HG03280 (cell line): ENCODE results near the gene FANK1.
"Not testable (repeated sequence)": the region's sequence is repeated elsewhere in the genome, so short reads cannot be mapped to it uniquely, and the experiment has no call there.

ENCODE experiments used
- ATAC-seq: cut with Tn5 transposase; IDR thresholded peaks from one replicate; pipeline ENCODE4 v1.9.1; 2021; ENCODE audit warnings: mild to moderate bottlenecking, moderate library complexity; ENCODE audit not compliant: unreplicated experiment

Gene FANK1

DNA sequence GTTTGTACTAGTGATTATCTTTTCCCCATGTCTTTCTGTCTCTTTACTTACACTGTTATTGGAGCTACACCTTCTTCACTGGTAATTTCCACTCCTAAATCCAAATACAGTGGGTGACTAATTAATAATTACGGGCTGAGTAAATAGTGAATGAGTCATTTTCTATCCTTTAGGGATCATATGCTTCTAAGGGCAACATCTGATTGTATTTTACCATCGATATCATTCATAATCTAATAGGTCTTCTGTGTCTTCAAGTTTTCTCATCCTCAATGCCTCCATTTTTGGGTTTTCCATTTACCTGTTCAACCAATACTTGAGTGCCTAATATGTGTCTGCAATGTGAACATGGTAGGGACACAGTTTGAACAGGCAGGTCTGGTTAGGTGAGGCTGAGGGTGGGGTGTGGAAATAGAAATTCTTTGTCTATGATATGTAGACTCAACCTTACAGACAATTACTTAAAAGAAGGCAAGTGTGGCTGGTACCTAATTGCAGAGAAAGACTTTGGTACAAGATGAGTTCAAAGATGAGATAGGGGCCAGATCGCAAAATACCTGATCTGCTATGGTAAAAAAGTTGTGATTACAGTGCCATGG lies 9.4 kb upstream of the FANK1 start:
- no peak for ATAC-seq

DNA sequence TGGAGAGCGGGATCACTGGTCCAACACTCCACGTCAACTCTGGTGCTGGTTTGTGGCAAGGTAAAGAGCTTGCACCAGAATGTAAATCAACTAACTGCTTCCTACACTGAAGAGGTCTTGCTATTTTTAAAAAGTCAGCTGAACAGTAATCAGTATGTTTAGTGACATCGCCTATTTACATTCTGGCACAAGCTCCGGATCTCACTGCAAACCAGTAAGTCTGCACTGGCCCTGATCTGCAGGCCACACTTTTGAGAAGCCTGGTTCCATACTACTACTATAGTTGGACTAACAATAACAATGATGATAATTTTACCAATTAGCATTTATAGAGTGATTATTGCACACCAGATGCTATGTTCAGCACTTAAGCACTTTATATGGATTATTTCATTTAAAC lies 6.9 kb upstream of the FANK1 start:
- not testable (repeated sequence) for ATAC-seq

- not testable (repeated sequence) for ATAC-seq
Measured at GRCh38 chr10:125892402-125892801, 4.0 kb upstream of the FANK1 start.

DNA sequence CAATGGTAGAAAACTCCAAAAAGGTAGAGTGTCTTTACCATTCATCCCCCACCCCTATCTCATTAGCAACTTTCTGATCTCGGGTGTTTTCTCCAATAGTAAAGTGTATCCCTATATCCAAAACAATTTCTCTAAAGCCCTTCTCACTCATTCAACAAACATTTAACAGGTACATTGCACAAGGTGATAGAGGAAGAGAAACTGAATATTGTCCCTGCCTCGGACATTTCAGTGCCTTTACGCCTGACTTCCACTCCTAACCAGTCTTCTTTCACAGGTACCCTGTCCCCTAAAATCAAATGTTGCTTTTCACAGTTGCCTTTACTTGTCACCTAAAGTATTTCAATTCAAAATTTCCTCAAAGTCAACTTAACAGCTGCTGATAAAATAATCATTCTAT lies 2.2 kb upstream of the FANK1 start:
- not testable (repeated sequence) for ATAC-seq

- peak; percentile 54 for ATAC-seq
Measured at GRCh38 chr10:125895130-125896087, 955 bp upstream of the FANK1 start.

DNA sequence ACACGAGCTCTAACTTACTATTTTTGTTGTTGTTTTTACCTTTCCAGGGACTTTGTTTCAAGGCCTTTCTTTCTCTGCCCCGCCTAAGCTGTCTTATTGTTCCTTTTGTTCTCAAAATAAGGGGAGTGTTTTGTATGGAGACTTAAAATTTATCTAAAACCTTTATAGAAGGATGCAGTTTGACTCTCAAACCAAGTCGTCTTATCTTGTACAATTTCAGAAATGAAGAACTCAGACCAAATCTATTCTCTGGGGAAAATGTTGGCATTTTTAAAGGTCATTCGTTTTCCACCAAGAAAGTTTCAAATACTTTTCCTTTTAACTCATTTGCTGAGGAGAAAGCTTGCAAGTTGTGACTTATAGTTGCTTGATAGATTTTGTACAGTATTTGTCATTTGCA lies 953 bp downstream of the FANK1 start:
- ATAC-seq, result not testable (repeated sequence)

DNA sequence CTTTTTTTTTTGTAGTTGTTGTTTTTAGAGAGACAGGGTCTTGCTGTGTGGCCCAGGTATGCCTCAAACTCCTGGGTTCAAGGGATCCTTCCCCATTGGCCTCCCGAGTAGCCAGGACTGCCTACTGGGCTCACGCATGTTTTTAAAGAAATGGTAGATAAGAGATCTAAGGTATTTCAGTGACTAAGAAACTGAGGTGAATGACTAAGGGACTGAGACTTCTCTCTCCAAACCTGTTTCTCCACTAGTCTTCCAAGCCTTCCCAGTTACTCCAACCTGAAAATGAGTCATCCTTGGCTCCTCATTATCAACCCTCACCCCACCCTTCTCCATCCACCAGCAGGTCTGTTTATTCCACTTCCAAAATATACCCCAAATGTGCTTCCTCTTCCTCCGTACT lies 4.6 kb downstream of the FANK1 start:
- ATAC-seq, result not testable (repeated sequence)

GRCh38 chr10:125903135-125903640 lies 6.8 kb downstream of the FANK1 start:
- not testable (repeated sequence) for ATAC-seq

GRCh38 chr10:125905069-125905994 lies 9.0 kb downstream of the FANK1 start:
- ATAC-seq, result not testable (repeated sequence)

DNA sequence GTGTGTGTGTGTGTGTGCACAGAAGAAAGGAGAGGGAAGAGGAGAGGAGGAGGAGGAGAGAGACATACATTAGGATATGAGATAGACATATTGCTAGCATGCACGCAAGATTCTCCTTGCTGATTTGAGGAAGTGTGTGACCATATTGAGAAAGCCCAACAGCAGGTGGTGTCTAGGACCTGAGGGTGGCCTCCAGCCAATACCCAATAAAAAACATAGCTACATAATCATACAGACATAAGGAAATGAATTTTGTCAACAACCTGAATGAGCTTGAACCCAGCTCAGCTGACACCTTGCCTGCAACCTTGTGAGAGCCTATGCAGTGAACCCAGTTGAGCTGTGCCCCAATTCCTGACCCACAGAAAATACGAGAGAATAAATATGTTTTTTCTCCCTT lies 11.2 kb downstream of the FANK1 start:
- not testable (repeated sequence) for ATAC-seq

DNA sequence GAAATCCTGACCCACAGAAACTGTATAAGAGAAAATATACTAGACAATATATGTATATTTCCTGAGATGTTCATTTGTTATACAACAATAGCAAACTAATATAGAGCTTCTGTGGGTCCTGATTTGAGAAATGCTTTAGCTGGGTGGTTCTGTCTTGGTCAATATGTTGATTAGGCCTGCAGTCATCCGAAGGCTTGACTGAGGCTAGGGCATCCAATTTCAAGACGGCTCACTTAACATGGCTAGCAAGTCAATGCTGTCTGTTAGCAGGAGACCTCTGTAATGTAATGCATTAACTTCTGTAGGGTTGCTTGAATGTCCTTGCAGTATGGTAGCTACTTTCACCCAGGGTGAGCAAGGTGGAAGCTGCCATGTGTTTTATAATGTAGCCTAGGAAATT lies 12.4 kb downstream of the FANK1 start:
- not testable (repeated sequence) for ATAC-seq

GRCh38 chr10:125909491-125909890 lies 13.1 kb downstream of the FANK1 start:
- ATAC-seq, result not testable (repeated sequence)

DNA sequence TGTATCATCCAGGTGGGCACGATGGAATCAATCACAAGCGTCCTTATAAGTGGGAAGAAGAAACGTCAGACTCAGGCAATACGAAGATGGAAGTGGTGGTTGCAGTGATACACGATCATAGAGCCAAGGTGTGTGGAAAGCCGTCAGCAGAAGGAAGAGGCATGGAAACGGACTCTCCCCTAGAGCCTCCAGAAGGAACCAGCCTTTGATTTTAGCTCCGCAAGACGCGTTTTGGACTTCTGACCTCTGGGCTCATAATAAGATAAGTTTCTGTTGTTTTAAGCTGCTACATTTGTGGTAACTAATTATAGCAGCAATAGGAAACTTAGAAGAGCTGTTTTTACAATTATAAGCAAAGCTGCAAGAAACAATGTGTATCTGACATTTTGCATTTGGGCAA lies 14.8 kb downstream of the FANK1 start:
- ATAC-seq, result no peak

DNA sequence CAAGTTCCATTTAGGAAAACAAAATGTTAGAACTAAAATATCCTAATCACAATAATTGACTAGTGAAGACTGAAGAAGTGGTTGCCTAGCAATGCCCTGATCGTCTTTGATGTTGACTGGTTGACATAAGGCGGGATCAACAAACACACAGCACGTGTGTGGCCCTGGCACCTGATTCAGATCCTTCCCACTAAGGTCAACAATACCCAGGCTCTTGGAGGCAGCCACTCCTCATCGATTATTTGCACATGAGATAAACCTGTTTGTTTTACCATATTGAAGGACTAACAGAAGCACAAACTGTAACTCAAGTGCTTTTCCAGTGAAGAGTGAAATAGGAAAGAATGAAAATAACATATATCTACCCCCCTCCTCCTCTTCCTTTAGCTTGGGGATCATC lies 15.6 kb downstream of the FANK1 start:
- no peak for ATAC-seq

- ATAC-seq, result not testable (repeated sequence)
Measured at GRCh38 chr10:125913277-125913676, 16.9 kb downstream of the FANK1 start.

GRCh38 chr10:125916977-125917376 lies 20.6 kb downstream of the FANK1 start:
- ATAC-seq, result no peak

GRCh38 chr10:125917704-125918361 lies 21.5 kb downstream of the FANK1 start:
- not testable (repeated sequence) for ATAC-seq

- ATAC-seq, result not testable (repeated sequence)
Measured at GRCh38 chr10:125921643-125922306, 25.4 kb downstream of the FANK1 start.

- no peak for ATAC-seq
Measured at GRCh38 chr10:125925262-125925834, 29.0 kb downstream of the FANK1 start.
